Astrocyte of the spinal cord (primary cell): ENCODE results near the gene MRPL28.
"Not testable (repeated sequence)": the region's sequence is repeated elsewhere in the genome, so short reads cannot be mapped to it uniquely, and the experiment has no call there.

Source experiments
- DNase-seq: peaks from one replicate; pipeline ENCODE4 v3.0.0; 2011; ENCODE audit warnings: low read depth, low spot score
- H3K4me3 ChIP-seq: 2 replicates; pipeline ENCODE4 v1.5.1; 2011; ENCODE audit warnings: low read depth, mild to moderate bottlenecking, low read length, moderate library complexity
- CTCF ChIP-seq: IDR thresholded peaks from 2 replicates; pipeline ENCODE4 v1.5.1; 2012; ENCODE audit warnings: low read depth, mild to moderate bottlenecking, low read length, inconsistent platforms
- in situ Hi-C: cut with HindIII; loops from 2 replicates; pipeline ENCODE4 v1.10.0; 2017; ENCODE audit warnings: low sequenced_read_pairs

MRPL28 gene

GRCh38 chr16:336269-336668 is 34.1 kb downstream of the MRPL28 start:
- DNase-seq: no peak
- TF ChIP-seq CTCF: no peak
- no peak overlapping the region for H3K4me3 ChIP-seq
- in situ Hi-C loops: no loop called here

- in situ Hi-C loops, DNase-seq, H3K4me3 ChIP-seq: not testable (repeated sequence)
Measured at GRCh38 chr16:334861-335632, 35.3 kb downstream of the MRPL28 start.

- H3K4me3 ChIP-seq, in situ Hi-C loops, DNase-seq: not testable (repeated sequence)
Measured at GRCh38 chr16:334164-334832, 36.0 kb downstream of the MRPL28 start.

- in situ Hi-C loops: no loop called here
- no peak overlapping the region for H3K4me3 ChIP-seq
- no peak for TF ChIP-seq CTCF
- no peak for DNase-seq
Measured at GRCh38 chr16:333406-334094, 36.8 kb downstream of the MRPL28 start.

GRCh38 chr16:331181-331814 is 39.0 kb downstream of the MRPL28 start:
- in situ Hi-C loops: not testable (repeated sequence)

GRCh38 chr16:330741-331140 is 39.6 kb downstream of the MRPL28 start:
- H3K4me3 ChIP-seq: no peak overlapping the region
- DNase-seq: no peak
- in situ Hi-C loops: no loop called here
- TF ChIP-seq CTCF: no peak

More at GRCh38 chr16:331181-331814, 39.0 kb downstream of the MRPL28 start:
- not testable (repeated sequence) for H3K4me3 ChIP-seq
- peak; percentile 18 for DNase-seq

GRCh38 chr16:325375-326145 is 44.8 kb downstream of the MRPL28 start:
- no peak for TF ChIP-seq CTCF
- no peak for DNase-seq
- in situ Hi-C loops: no loop called here
- no peak overlapping the region for H3K4me3 ChIP-seq
